Embryonic facial prominence (tissue), 1 donor: ENCODE results near the gene PGK1.
"Not testable (repeated sequence)": the region's sequence is repeated elsewhere in the genome, so short reads cannot be mapped to it uniquely, and the experiment has no call there.

Source experiments
- DNase-seq: peaks from one replicate; pipeline ENCODE4 v3.0.0-alpha.2; 2016; ENCODE audit errors: extremely low spot score

The PGK1 gene

GRCh38 chrX:78103623-78104446 lies at the start of gene PGK1:
Gene PGK1 (plus strand): TSS chrX:78104248. CDS start chrX:78104341, 93 bp downstream.
- peak; percentile 80 for DNase-seq

GRCh38 chrX:78063687-78064086 lies 40.4 kb upstream of the PGK1 start:
- DNase-seq = no peak

GRCh38 chrX:78064152-78064551 lies 39.9 kb upstream of the PGK1 start:
- DNase-seq = no peak

GRCh38 chrX:78064698-78065601 lies 39.1 kb upstream of the PGK1 start:
- not testable (repeated sequence) for DNase-seq

- no peak for DNase-seq
Measured at GRCh38 chrX:78066110-78066509, 37.9 kb upstream of the PGK1 start.

- no peak for DNase-seq
Measured at GRCh38 chrX:78071331-78071730, 32.7 kb upstream of the PGK1 start.

GRCh38 chrX:78073147-78074077 lies 30.6 kb upstream of the PGK1 start:
- not testable (repeated sequence) for DNase-seq

GRCh38 chrX:78074088-78074487 lies 30.0 kb upstream of the PGK1 start:
- no peak for DNase-seq

- DNase-seq = no peak
Measured at GRCh38 chrX:78075787-78076389, 28.2 kb upstream of the PGK1 start.

- DNase-seq = not testable (repeated sequence)
Measured at GRCh38 chrX:78081413-78081812, 22.6 kb upstream of the PGK1 start.

- DNase-seq = no peak
Measured at GRCh38 chrX:78092296-78092695, 11.8 kb upstream of the PGK1 start.

GRCh38 chrX:78098108-78098507 lies 5.9 kb upstream of the PGK1 start:
- no peak for DNase-seq

- no peak for DNase-seq
Measured at GRCh38 chrX:78102091-78102490, 2.0 kb upstream of the PGK1 start.

GRCh38 chrX:78103001-78103622 lies 936 bp upstream of the PGK1 start:
- no peak for DNase-seq

GRCh38 chrX:78104447-78105176 lies 564 bp downstream of the PGK1 start:
- DNase-seq = no peak

- DNase-seq = no peak
Measured at GRCh38 chrX:78105944-78106650, 2.0 kb downstream of the PGK1 start.

- no peak for DNase-seq
Measured at GRCh38 chrX:78106651-78106986, 2.6 kb downstream of the PGK1 start.

- no peak for DNase-seq
Measured at GRCh38 chrX:78109458-78109857, 5.4 kb downstream of the PGK1 start.

- DNase-seq = no peak
Measured at GRCh38 chrX:78111140-78111931, 7.3 kb downstream of the PGK1 start.
